ENCODE measurements around the gene C1orf185. TPM values are rescaled to one million over a fixed set of nuclear protein-coding genes. Genes with fewer than 3 reads are reported as not detected.

Gene C1orf185
- total and polyA plus RNA-seq, 2 experiments from 2014 or later = not detected

DNA sequence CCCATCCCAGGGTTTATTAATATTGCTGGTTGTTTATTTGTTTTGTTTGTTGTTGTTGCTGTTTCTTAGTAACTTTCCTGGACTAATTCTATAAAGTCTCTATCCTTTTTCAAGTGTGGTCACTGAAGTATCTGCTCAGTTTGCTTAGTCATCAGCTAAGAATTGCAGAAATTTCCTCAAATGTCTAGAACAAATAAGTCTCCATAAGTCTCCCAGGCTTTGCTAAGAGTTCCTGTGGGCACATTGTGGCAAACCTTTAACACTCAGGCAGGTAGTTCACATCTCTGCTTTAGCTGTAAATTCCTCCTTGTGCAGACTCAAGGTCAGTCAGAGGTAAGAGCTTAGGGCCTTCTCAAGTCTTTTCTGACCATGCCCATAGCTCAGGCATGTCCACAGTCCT lies 38.9 kb upstream of the C1orf185 start:
- no peak overlapping the region for H3K4me2 ChIP-seq
- H3K36me3 ChIP-seq (replicated peaks; ENCODE audit: insufficient read depth, low read depth) = no peaks in the 10 kb centered on the region
- H3K79me2 ChIP-seq = no peaks in the 10 kb centered on the region
- no peak for TF ChIP-seq EZH2phosphoT487 (IDR thresholded peaks at IDR 0.05; ENCODE audit: low read depth, severe bottlenecking, unreplicated experiment)
- TF ChIP-seq, protein P1, sequence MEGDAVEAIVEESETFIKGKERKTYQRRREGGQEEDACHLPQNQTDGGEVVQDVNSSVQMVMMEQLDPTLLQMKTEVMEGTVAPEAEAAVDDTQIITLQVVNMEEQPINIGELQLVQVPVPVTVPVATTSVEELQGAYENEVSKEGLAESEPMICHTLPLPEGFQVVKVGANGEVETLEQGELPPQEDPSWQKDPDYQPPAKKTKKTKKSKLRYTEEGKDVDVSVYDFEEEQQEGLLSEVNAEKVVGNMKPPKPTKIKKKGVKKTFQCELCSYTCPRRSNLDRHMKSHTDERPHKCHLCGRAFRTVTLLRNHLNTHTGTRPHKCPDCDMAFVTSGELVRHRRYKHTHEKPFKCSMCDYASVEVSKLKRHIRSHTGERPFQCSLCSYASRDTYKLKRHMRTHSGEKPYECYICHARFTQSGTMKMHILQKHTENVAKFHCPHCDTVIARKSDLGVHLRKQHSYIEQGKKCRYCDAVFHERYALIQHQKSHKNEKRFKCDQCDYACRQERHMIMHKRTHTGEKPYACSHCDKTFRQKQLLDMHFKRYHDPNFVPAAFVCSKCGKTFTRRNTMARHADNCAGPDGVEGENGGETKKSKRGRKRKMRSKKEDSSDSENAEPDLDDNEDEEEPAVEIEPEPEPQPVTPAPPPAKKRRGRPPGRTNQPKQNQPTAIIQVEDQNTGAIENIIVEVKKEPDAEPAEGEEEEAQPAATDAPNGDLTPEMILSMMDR (IDR thresholded peaks at IDR 0.05; ENCODE audit: poor library complexity) = no peak
- TF ChIP-seq EZH2 (IDR thresholded peaks at IDR 0.05; ENCODE audit: borderline replicate concordance) = no peak
- no peaks in the 10 kb centered on the region for H3K9me3 ChIP-seq (ENCODE audit: low read depth)
- no peaks in the 10 kb centered on the region for H3K4me1 ChIP-seq (ENCODE audit: insufficient read depth)
- no peak overlapping the region for H2AFZ ChIP-seq
- H3K4me3 ChIP-seq = no peak overlapping the region
- peak; percentile 11 for DNase-seq (ENCODE audit: low spot score)
- H3K27ac ChIP-seq = no peak overlapping the region
- no peaks in the 10 kb centered on the region for H4K20me1 ChIP-seq (ENCODE audit: insufficient read depth, poor library complexity, severe bottlenecking)
- H3K27me3 ChIP-seq = no peaks in the 10 kb centered on the region
- H3K9me2 ChIP-seq (replicated peaks; ENCODE audit: insufficient read depth) = no peaks in the 10 kb centered on the region

DNA sequence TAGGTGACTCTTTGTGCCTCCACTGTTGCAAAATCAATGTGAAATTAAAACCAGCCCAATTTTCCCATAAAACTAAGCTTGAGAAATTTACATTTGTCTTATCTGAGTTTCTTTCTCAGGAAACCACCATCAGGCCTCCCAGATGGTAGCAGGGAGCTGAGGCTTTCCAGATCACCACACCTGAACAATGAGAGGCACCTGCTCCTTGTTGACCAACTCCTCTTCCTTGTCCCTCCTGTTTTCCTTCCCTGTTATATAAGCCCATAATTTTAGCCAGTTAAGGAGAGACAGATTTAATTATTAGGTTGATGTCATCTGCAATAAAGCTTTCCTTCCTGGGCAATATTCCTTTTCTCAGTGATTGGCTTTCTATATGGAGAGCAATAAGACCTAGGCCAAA lies 32.0 kb upstream of the C1orf185 start:
- no peak overlapping the region for H2AFZ ChIP-seq
- no peaks in the 10 kb centered on the region for H3K27me3 ChIP-seq
- no peaks in the 10 kb centered on the region for H3K79me2 ChIP-seq
- H3K9me2 ChIP-seq (replicated peaks; ENCODE audit: insufficient read depth) = no peaks in the 10 kb centered on the region
- H3K4me3 ChIP-seq = no peak overlapping the region
- TF ChIP-seq EZH2 (IDR thresholded peaks at IDR 0.05; ENCODE audit: borderline replicate concordance) (no peak), EZH2phosphoT487 (IDR thresholded peaks at IDR 0.05; ENCODE audit: low read depth, severe bottlenecking, unreplicated experiment) (no peak)
- TF ChIP-seq, protein P1 (IDR thresholded peaks at IDR 0.05; ENCODE audit: poor library complexity) = no peak
- no peaks in the 10 kb centered on the region for H3K9me3 ChIP-seq (ENCODE audit: low read depth)
- H3K36me3 ChIP-seq (replicated peaks; ENCODE audit: insufficient read depth, low read depth) = no peaks in the 10 kb centered on the region
- no peaks in the 10 kb centered on the region for H4K20me1 ChIP-seq (ENCODE audit: insufficient read depth, poor library complexity, severe bottlenecking)
- H3K4me1 ChIP-seq (ENCODE audit: insufficient read depth) = no peaks in the 10 kb centered on the region
- DNase-seq (ENCODE audit: low spot score) = no peak
- H3K4me2 ChIP-seq = no peak overlapping the region
- H3K27ac ChIP-seq = no peak overlapping the region

DNA sequence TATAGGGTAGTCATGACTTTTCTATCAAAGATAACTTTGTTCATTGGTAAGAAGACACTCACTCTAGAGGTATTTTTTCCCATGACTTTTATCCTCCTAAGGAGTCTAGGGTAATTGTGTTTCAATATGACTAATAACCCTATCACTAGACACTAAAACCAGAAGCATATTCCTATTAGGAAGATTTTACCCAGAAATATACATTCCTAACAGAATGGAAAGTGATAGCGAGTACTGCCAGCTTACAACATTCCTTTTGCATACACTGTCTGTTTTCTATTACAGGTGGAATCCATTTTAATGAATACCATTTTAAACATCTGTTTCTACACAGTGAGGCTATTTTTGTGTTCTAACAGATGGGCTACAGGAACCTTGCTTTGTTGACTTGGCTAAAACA lies 31.4 kb upstream of the C1orf185 start:
- H3K79me2 ChIP-seq = no peaks in the 10 kb centered on the region
- H3K4me2 ChIP-seq = no peak overlapping the region
- TF ChIP-seq, protein P1 (IDR thresholded peaks at IDR 0.05; ENCODE audit: poor library complexity) = no peak
- no peak for TF ChIP-seq EZH2 (IDR thresholded peaks at IDR 0.05; ENCODE audit: borderline replicate concordance)
- TF ChIP-seq EZH2phosphoT487 (IDR thresholded peaks at IDR 0.05; ENCODE audit: low read depth, severe bottlenecking, unreplicated experiment) = no peak
- no peaks in the 10 kb centered on the region for H3K9me3 ChIP-seq (ENCODE audit: low read depth)
- H3K27me3 ChIP-seq = no peaks in the 10 kb centered on the region
- 68% methylated on average over 1 of the region's 1 CpG for WGBS (ENCODE audit: low lambda C conversion rate, missing lambda C conversion rate)
- no peak for DNase-seq (ENCODE audit: low spot score)
- H3K4me3 ChIP-seq = no peak overlapping the region
- no peaks in the 10 kb centered on the region for H3K9me2 ChIP-seq (replicated peaks; ENCODE audit: insufficient read depth)
- no peak overlapping the region for H3K27ac ChIP-seq
- no peaks in the 10 kb centered on the region for H3K4me1 ChIP-seq (ENCODE audit: insufficient read depth)
- no peaks in the 10 kb centered on the region for H4K20me1 ChIP-seq (ENCODE audit: insufficient read depth, poor library complexity, severe bottlenecking)
- H3K36me3 ChIP-seq (replicated peaks; ENCODE audit: insufficient read depth, low read depth) = no peaks in the 10 kb centered on the region
- H2AFZ ChIP-seq = no peak overlapping the region
